Thyroid gland (tissue), 4 donors: ENCODE measurements around the gene TOM1L2. TPM values are rescaled to one million over a fixed set of nuclear protein-coding genes. Genes with fewer than 3 reads are reported as not detected.
A peak's percentile ranks its signal among the peaks of the same experiment; 100 is the strongest.

Experiments
- DNase-seq, 2 donors: peaks; one replicate each; pipeline ENCODE4 v3.0.0-alpha.2; 2019
- H3K27ac ChIP-seq, 3 donors: fragments of 200-600 bp; sonication (generic); 1 replicate in 2 of 3; 2 replicates in 1 of 3; pipeline ENCODE4 v1.5.1; 2016 to 2019; ENCODE audit warnings: mild to moderate bottlenecking in 1 of 3, moderate library complexity in 1 of 3
- H3K27me3 ChIP-seq: fragments of 200-600 bp; sonication (generic); one replicate; pipeline ENCODE4 v1.5.1; 2019
- H3K36me3 ChIP-seq, 2 donors: fragments of 200-600 bp; sonication (generic); one replicate each; pipeline ENCODE4 v1.5.1; 2016 to 2019
- H3K4me1 ChIP-seq, 2 donors: fragments of 200-600 bp; sonication (generic); one replicate each; pipeline ENCODE4 v1.5.1; 2017 to 2019
- H3K4me3 ChIP-seq, 3 donors: fragments of 200-600 bp; sonication (generic); replicated peaks in 1 of 3; 1 replicate in 2 of 3; 2 replicates in 1 of 3; pipeline ENCODE4 v1.5.1; 2016; ENCODE audit warnings: mild to moderate bottlenecking in 1 of 3
- H3K9me3 ChIP-seq: fragments of 200-600 bp; sonication (generic); one replicate; pipeline ENCODE4 v1.5.1; 2017
- POLR2A ChIP-seq, 2 donors: fragments of 450-650 bp; IDR thresholded peaks; one replicate each; pipeline ENCODE4 v1.6.1; 2017; ENCODE audit warnings: antibody characterized with exemption in 2 of 2, mild to moderate bottlenecking in 2 of 2, moderate library complexity in 1 of 2
- WGBS, 2 donors: methylation state at CpG; one replicate each; pipeline ENCODE4 v1.1.5; 2017; 5-methylcytosine and 5-hydroxymethylcytosine counted together
- intact Hi-C: fragments of 100-400 bp; cut with DNase I; formaldehyde crosslinking; loops from one replicate; pipeline ENCODE4 v1.15.1; 2023
- total RNA-seq, 4 donors: library from RNA; depleted of rRNA; stranded (reverse); fragments of >200 nt; gene quantifications; one replicate each; pipeline ENCODE4 v1.2.3, GENCODE V29; 2016
- TF ChIP-seq, protein P1 (sequence below), 6 experiments: fragments of 200-600 bp in 3 of 6; fragments of 450-650 bp in 3 of 6; sonication (generic) in 3 of 6; IDR thresholded peaks; one replicate each; pipeline ENCODE4 v1.5.1; 2016 to 2019; ENCODE audit warnings: antibody characterized with exemption in 6 of 6, mild to moderate bottlenecking in 2 of 6, inconsistent platforms in 1 of 6, moderate library complexity in 1 of 6

Gene TOM1L2
- total RNA-seq, 4 donors from 2014 or later: 138 to 881 (median 257) TPM

DNA sequence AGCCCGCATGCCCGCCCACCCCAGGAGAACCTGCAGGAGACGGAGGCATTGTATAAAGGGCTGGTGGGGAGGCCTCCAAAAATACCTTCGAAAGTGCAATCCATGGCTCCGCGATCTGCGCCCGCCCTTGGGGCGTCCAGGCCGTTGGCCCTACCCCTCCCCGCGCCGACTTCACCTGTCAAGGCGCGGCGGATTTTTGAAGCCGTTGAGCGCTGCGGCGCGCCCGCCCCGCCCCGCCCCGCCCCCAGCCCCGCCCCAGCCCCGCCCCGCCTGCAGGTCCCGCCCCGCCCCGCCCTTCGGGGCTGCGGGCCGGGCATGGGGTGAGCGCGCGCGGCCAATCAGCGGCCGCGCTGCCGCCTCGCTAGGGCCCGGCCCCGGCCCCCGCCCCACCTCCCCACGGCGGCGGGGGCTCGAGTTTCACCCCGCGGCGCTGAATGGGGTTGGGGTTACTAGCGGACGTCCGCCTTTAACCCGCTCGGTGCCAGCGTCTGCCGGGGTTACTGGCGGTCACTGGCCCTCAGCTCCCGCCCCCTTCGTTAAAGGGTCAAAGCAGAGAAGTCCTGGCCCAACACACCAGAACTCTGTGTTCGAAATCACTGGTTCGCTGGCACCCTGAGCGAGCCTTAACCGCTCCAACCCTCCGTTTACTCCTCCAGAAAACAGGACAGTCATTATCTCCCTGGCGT lies 148.6 kb downstream of the TOM1L2 start:
- 2 to 4% methylated on average over 22 to 25 of the region's 69 CpGs for WGBS, 2 donors
- Histone ChIP-seq H3K4me1 (peaks cover 41 to 68% of the 10 kb centered on the region in 2 donors), H3K9me3 (no peaks in the 10 kb centered on the region), H3K4me3 (peak overlapping the region in 1 of 3 donors; percentile 40), H3K36me3 (peaks cover 7 to 16% of the 10 kb centered on the region in 2 donors), H3K27me3 (no peaks in the 10 kb centered on the region), H3K27ac (peak overlapping the region; percentile 85 to 91 (median 90))
- TF ChIP-seq POLR2A (IDR thresholded peaks at IDR 0.05): peak in 1 of 2 donors; percentile 48
- TF ChIP-seq, protein P1, sequence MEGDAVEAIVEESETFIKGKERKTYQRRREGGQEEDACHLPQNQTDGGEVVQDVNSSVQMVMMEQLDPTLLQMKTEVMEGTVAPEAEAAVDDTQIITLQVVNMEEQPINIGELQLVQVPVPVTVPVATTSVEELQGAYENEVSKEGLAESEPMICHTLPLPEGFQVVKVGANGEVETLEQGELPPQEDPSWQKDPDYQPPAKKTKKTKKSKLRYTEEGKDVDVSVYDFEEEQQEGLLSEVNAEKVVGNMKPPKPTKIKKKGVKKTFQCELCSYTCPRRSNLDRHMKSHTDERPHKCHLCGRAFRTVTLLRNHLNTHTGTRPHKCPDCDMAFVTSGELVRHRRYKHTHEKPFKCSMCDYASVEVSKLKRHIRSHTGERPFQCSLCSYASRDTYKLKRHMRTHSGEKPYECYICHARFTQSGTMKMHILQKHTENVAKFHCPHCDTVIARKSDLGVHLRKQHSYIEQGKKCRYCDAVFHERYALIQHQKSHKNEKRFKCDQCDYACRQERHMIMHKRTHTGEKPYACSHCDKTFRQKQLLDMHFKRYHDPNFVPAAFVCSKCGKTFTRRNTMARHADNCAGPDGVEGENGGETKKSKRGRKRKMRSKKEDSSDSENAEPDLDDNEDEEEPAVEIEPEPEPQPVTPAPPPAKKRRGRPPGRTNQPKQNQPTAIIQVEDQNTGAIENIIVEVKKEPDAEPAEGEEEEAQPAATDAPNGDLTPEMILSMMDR (IDR thresholded peaks at IDR 0.05): no peak
- peak; percentile 86 to 88 for DNase-seq
- intact Hi-C loops: no loop called here

DNA sequence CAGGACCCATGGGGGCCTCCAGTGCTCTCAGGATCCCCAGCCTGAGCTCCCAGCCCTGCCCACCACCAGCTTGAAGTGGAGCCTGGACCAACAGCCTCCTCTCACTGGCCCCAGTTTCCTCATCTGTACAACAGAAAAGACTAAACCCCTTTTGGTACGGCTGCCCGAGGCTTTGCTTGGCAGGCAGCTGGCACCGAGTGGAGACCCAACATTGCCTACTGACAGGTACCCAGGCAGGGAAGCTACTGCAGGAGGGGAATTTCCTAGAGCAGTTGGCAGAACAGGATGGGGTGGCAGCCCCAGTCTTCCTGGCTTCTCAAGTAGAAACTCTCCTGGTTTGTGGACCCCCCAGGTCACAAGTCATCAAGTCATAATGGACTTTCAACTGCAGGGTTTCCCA lies 149.6 kb downstream of the TOM1L2 start:
- DNase-seq: no peak
- H3K4me3 ChIP-seq: peak overlapping the region in 1 of 3 donors; percentile 40
- TF ChIP-seq POLR2A (IDR thresholded peaks at IDR 0.05): no peak
- TF ChIP-seq, protein P1 (IDR thresholded peaks at IDR 0.05): no peak
- H3K9me3 ChIP-seq: no peaks in the 10 kb centered on the region
- intact Hi-C loops: no loop called here
- H3K27ac ChIP-seq: peak overlapping the region; percentile 14 to 64 (median 52)
- H3K36me3 ChIP-seq: peaks cover 9 to 24% of the 10 kb centered on the region in 2 donors
- 53 to 60% methylated on average over 1 to 3 of the region's 3 CpGs for WGBS, 2 donors
- H3K4me1 ChIP-seq: peaks cover 41 to 66% of the 10 kb centered on the region in 2 donors
- no peaks in the 10 kb centered on the region for H3K27me3 ChIP-seq

DNA sequence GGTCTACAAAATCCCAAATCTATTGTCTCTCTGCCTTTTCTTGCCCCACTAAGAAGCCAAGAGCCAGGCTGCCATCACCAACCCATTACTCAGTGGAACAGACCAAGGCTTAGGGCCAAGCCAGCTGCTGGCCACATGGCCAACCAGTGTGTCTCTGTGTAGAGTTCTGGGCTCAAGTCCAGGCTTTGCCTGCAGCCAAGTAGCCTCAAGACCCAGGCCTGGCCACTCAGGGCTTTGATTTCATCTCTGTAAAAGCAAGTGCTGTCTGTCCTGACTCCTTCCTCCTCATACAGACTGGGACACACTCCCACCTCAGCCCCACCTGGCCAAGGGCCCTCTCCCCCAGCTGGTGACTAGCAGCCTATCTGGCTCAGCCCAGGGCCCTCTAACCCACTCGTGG lies 150.0 kb downstream of the TOM1L2 start:
- Histone ChIP-seq H3K27ac (peak overlapping the region; percentile 14 to 64 (median 52)), H3K9me3 (no peaks in the 10 kb centered on the region), H3K4me3 (no peak overlapping the region), H3K27me3 (no peaks in the 10 kb centered on the region), H3K36me3 (peaks cover 13 to 28% of the 10 kb centered on the region in 2 donors), H3K4me1 (peaks cover 41 to 66% of the 10 kb centered on the region in 2 donors)
- WGBS, 2 donors: 20% methylated on average over 1 of the region's 1 CpG; no CpG with 5 or more reads in 1 of the 2 donors
- intact Hi-C loops: no loop called here
- TF ChIP-seq POLR2A (IDR thresholded peaks at IDR 0.05): peak in 1 of 2 donors; percentile 12
- TF ChIP-seq, protein P1 (IDR thresholded peaks at IDR 0.05): no peak
- peak; percentile 73 for DNase-seq

DNA sequence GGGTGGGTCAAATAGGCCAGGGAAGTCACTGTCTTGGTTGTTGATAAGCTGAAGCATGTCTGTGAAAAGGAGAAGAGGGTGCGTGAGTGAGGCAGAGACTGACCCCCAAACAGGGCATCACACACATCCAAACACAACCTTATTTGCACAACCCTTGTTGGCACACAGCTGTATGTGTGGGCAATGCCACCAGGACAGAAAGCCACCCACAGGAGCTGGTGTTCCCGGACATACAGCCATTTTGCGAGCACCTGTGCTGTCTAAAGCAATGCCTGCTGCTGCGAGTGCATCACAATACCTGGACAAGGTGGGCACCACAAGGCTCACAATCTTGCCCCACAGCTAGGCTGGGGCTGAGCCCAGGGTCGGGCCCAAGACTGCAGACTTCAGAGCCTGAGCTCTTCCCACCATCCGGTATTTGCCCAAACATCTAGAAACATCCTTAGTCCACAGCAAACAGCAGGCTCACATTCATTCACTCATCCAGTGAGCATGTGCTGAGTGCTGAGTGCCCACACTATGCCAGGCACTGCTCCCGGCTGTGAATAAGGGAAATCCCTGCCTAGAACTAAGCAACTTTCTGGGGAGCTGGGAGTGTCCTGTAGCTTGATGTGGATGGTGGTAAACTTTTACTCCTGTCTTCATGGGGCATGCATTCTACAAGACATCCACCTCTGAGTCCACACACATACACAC lies 151.6 kb downstream of the TOM1L2 start:
- WGBS, 2 donors: 88 to 97% methylated on average over 7 of the region's 7 CpGs
- intact Hi-C loops: no loop called here
- H3K27ac ChIP-seq: no peak overlapping the region
- no peaks in the 10 kb centered on the region for H3K27me3 ChIP-seq
- no peak overlapping the region for H3K4me3 ChIP-seq
- H3K36me3 ChIP-seq: peaks cover 18 to 38% of the 10 kb centered on the region in 2 donors
- TF ChIP-seq, protein P1 (IDR thresholded peaks at IDR 0.05): no peak
- no peak for TF ChIP-seq POLR2A (IDR thresholded peaks at IDR 0.05)
- H3K4me1 ChIP-seq: peaks cover 33 to 57% of the 10 kb centered on the region in 2 donors
- DNase-seq: no peak
- H3K9me3 ChIP-seq: no peaks in the 10 kb centered on the region

DNA sequence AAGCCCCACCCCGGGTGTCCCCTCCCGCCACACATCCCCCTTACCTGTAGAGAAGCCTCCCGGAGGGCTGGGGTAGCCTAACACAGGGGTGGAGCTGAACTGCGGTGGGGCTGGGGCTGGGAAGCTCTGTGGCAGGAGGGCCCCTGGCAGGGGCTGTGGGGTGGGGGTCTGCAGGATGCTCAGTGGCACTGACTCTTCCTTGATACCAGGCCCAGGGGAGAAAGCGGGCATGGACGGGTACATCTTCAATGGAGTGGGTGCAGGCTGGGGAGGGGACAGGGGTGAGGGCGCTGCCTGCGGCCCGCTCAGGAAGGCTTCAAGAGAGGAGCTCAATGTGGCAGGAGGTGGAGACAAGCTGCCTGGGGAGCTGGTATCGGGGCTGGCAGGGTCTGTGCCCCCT lies 152.2 kb downstream of the TOM1L2 start:
- H3K4me3 ChIP-seq: no peak overlapping the region
- peaks cover 27 to 57% of the 10 kb centered on the region in 2 donors for H3K4me1 ChIP-seq
- TF ChIP-seq, protein P1 (IDR thresholded peaks at IDR 0.05): no peak
- no peak for TF ChIP-seq POLR2A (IDR thresholded peaks at IDR 0.05)
- 83 to 95% methylated on average over 9 to 10 of the region's 10 CpGs for WGBS, 2 donors
- no peak overlapping the region for H3K27ac ChIP-seq
- H3K36me3 ChIP-seq: peaks cover 18 to 39% of the 10 kb centered on the region in 2 donors
- intact Hi-C loops: no loop called here
- no peak for DNase-seq
- H3K27me3 ChIP-seq: no peaks in the 10 kb centered on the region
- no peaks in the 10 kb centered on the region for H3K9me3 ChIP-seq
